B cell (primary cell): Measurements from ENCODE around the gene CHST11. TPM values are rescaled to one million over a fixed set of nuclear protein-coding genes. Genes with fewer than 3 reads are reported as not detected.

ENCODE experiments used
- ATAC-seq: fragments of 200-7000 bp; cut with Tn5 transposase; one replicate; pipeline ENCODE4 v1.10.0; 2021; ENCODE audit warnings: low read depth, mild to moderate bottlenecking, moderate number of reproducible peaks, moderate library complexity
- CTCF ChIA-PET: fragments of 350-600 bp; sonication (Branson Sonifier 250); formaldehyde crosslinking; loops from one replicate; lab custom pipeline; 2021; ENCODE audit warnings: antibody characterized with exemption, inconsistent platforms; lab: Charles Lee
- POLR2A ChIA-PET: fragments of 350-600 bp; sonication (Branson Sonifier 250); formaldehyde crosslinking; loops from one replicate; lab custom pipeline; 2021; ENCODE audit warnings: antibody characterized with exemption; lab: Charles Lee
- DNase-seq: peaks from one replicate; pipeline ENCODE4 v3.0.0; 2013
- H2AFZ ChIP-seq: 2 replicates; pipeline ENCODE4 v1.6.1; 2012; ENCODE audit warnings: mild to moderate bottlenecking, low read depth, low read length; ENCODE audit not compliant: insufficient read depth, poor library complexity, severe bottlenecking
- H3K27ac ChIP-seq, 2 donors: 1 replicate in 1 of 2; 2 replicates in 1 of 2; pipeline ENCODE4 v1.5.1; 2012 to 2013; ENCODE audit warnings: low read length in 2 of 2, mild to moderate bottlenecking in 2 of 2, moderate library complexity in 1 of 2
- H3K27me3 ChIP-seq, 4 experiments: fragments of 200-600 bp in 1 of 4; sonication (generic) in 1 of 4; replicated peaks in 1 of 4; 1 replicate in 2 of 4; 2 replicates in 2 of 4; pipeline versions ENCODE4 v1.6.1 to v1.7.0; 2013 to 2016; ENCODE audit warnings: low read length in 3 of 4, mild to moderate bottlenecking in 2 of 4, mixed read lengths in 1 of 4, moderate library complexity in 1 of 4; ENCODE audit not compliant: insufficient read depth in 4 of 4, control insufficient read depth in 3 of 4; ENCODE audit errors: control extremely low read depth in 1 of 4
- H3K36me3 ChIP-seq, 2 experiments: replicated peaks in 1 of 2; 1 replicate in 1 of 2; 2 replicates in 1 of 2; pipeline versions ENCODE4 v1.6.1 to v1.7.1; 2013; ENCODE audit warnings: low read length in 1 of 2; ENCODE audit not compliant: insufficient read depth in 2 of 2, control insufficient read depth in 1 of 2; ENCODE audit errors: control extremely low read depth in 1 of 2, extremely low read depth in 1 of 2
- H3K4me1 ChIP-seq, 2 donors: fragments of 200-600 bp in 1 of 2; sonication (generic) in 1 of 2; 1 replicate in 1 of 2; 2 replicates in 1 of 2; pipeline versions ENCODE4 v1.5.1 to v1.6.1; 2013 to 2017; ENCODE audit warnings: low read length in 2 of 2; ENCODE audit not compliant: control insufficient read depth in 2 of 2, insufficient read depth in 2 of 2
- H3K4me2 ChIP-seq: replicated peaks from 2 replicates; pipeline ENCODE3; 2012; ENCODE audit warnings: mild to moderate bottlenecking, low read depth, low read length; ENCODE audit not compliant: poor library complexity, severe bottlenecking
- H3K4me3 ChIP-seq, 5 experiments: fragments of 200-600 bp in 1 of 5; sonication (generic) in 1 of 5; 1 replicate in 3 of 5; 2 replicates in 2 of 5; pipeline versions ENCODE4 v1.5.1 to v1.7.0; 2011 to 2016; ENCODE audit warnings: low read length in 4 of 5, mild to moderate bottlenecking in 4 of 5, low read depth in 2 of 5, control low read depth in 1 of 5, moderate library complexity in 1 of 5; ENCODE audit not compliant: insufficient read depth in 1 of 5; ENCODE audit errors: control extremely low read depth in 1 of 5, extremely low read depth in 1 of 5
- H3K79me2 ChIP-seq: fragments of 200-600 bp; sonication (generic); one replicate; pipeline ENCODE4 v1.6.0; 2016; ENCODE audit warnings: low read length; ENCODE audit not compliant: control insufficient read depth, insufficient read depth
- H3K9ac ChIP-seq: fragments of 200-600 bp; sonication (generic); 2 replicates; pipeline ENCODE4 v1.6.1; 2017; ENCODE audit warnings: mild to moderate bottlenecking, low read length, moderate library complexity
- H3K9me3 ChIP-seq, 3 donors: one replicate each; pipeline versions ENCODE4 v1.6.1 to v1.7.1; 2013; ENCODE audit warnings: low read length in 2 of 3; ENCODE audit not compliant: control insufficient read depth in 2 of 3, insufficient read depth in 1 of 3; ENCODE audit errors: control extremely low read depth in 1 of 3
- H4K20me1 ChIP-seq: 2 replicates; pipeline ENCODE4 v1.6.0; 2012; ENCODE audit warnings: mild to moderate bottlenecking, low read length; ENCODE audit not compliant: insufficient read depth, control insufficient read depth, poor library complexity, severe bottlenecking
- H3K27ac Mint-ChIP-seq: one replicate; pipeline ENCODE4 v1.8.0; 2021; ENCODE audit warnings: mixed read lengths
- H3K27me3 Mint-ChIP-seq: one replicate; pipeline ENCODE4 v1.8.0; 2021; ENCODE audit warnings: mixed read lengths
- H3K4me1 Mint-ChIP-seq: one replicate; pipeline ENCODE4 v1.8.0; 2021; ENCODE audit warnings: mixed read lengths
- H3K4me3 Mint-ChIP-seq: one replicate; pipeline ENCODE4 v1.8.0; 2021; ENCODE audit warnings: mixed read lengths
- H3K9me3 Mint-ChIP-seq: one replicate; pipeline ENCODE4 v1.8.0; 2022; ENCODE audit warnings: mixed read lengths; ENCODE audit not compliant: insufficient read depth
- CTCF ChIP-seq: fragments of 200-600 bp; IDR thresholded peaks from one replicate; pipeline ENCODE4 v1.8.0; 2022; ENCODE audit warnings: antibody characterized with exemption, mild to moderate bottlenecking
- EZH2 ChIP-seq: IDR thresholded peaks from 2 replicates; pipeline ENCODE4 v1.6.1; 2012; ENCODE audit warnings: borderline replicate concordance, low read depth, mild to moderate bottlenecking, moderate library complexity, low read length; ENCODE audit not compliant: insufficient read depth, poor library complexity, severe bottlenecking
- WGBS: methylation state at CpG from one replicate; pipeline ENCODE4 v1.1.5; 2013; ENCODE audit warnings: missing lambda C conversion rate; ENCODE audit not compliant: insufficient coverage; 5-methylcytosine and 5-hydroxymethylcytosine counted together
- intact Hi-C: fragments of 100-400 bp; cut with micrococcal nuclease; formaldehyde crosslinking; loops from one replicate; pipeline ENCODE4 v1.10.0; 2022
- polyA plus RNA-seq: library from polyadenylated mRNA; depleted of rRNA; stranded (reverse); fragments of >200 nt; gene quantifications from 2 replicates; pipeline ENCODE4 v1.2.3, GENCODE V29; 2012
- total RNA-seq, 2 donors: library from RNA; stranded (reverse); fragments of 120-200 nt in 1 of 2; gene quantifications; 1 replicate in 1 of 2; 2 replicates in 1 of 2; pipeline versions ENCODE4 v1.2.3 to v1.2.4, GENCODE V29; 2013 to 2022

CHST11 gene
- total and polyA plus RNA-seq, 2 donors (not counting 1 experiment from before 2014, with no cell fraction given), result 46.3 to 152 TPM

- CTCF ChIA-PET, result interaction anchor here (1.0 to 1.1 kb wide), 3 partner anchors 8 to 284 kb away, joined by 3 read pairs; no protein-coding TSS in a partner anchor
- Histone ChIP-seq H4K20me1 (peaks cover 13% of the 10 kb centered on the region), H3K4me2 (peak overlapping the region; percentile 67), H3K27me3 (no peaks in the 10 kb centered on the region), H3K4me3 (no peak overlapping the region), H3K9ac (no peak overlapping the region), H3K9me3 (no peaks in the 10 kb centered on the region), H3K36me3 (peaks cover 0 to 6% of the 10 kb centered on the region in 2 experiments), H3K79me2 (peaks cover 54% of the 10 kb centered on the region), H2AFZ (no peak overlapping the region), H3K27ac (peak overlapping the region; percentile 66 to 83), H3K4me1 (peaks cover 74 to 77% of the 10 kb centered on the region in 2 donors)
- POLR2A ChIA-PET, result interaction anchor here (0.6 to 1.0 kb wide), 2 partner anchors 8 to 524 kb away, joined by 3 read pairs; no protein-coding TSS in a partner anchor
- Mint-ChIP-seq H3K9me3 (peaks cover 5% of the 10 kb centered on the region), H3K4me1 (peaks cover 95% of the 10 kb centered on the region), H3K4me3 (no peak overlapping the region), H3K27ac (peak overlapping the region; percentile 23), H3K27me3 (no peaks in the 10 kb centered on the region)
- ATAC-seq, result no peak
- TF ChIP-seq CTCF (no peak), EZH2 (no peak)
- no peak for DNase-seq
- 97% methylated on average over 13 of the region's 15 CpGs for WGBS
- intact Hi-C loops, result loop anchor here (5.0 kb wide), 2 partner anchors 159 to 359 kb away; no protein-coding TSS in a partner anchor
Observed at GRCh38 chr12:104741497-104742367, 285.0 kb downstream of the CHST11 start.
